ENCODE data around the gene ZNF80. TPM values are rescaled to one million over a fixed set of nuclear protein-coding genes. Genes with fewer than 3 reads are reported as not detected.

ZNF80 gene
- total and polyA plus RNA-seq, 3 experiments from 2014 or later, result 0.67 to 2.3 (median 1.8) TPM

- Histone ChIP-seq H3K27ac (ENCODE audit: low read depth, low read length) (peak overlapping the region; percentile 38), H3K4me3 (ENCODE audit: low read length) (peak overlapping the region; percentile 26), H3K36me3 (ENCODE audit: insufficient read depth, low read length) (no peaks in the 10 kb centered on the region), H3K9me3 (ENCODE audit: low read length) (peaks cover 11% of the 10 kb centered on the region), H3K27me3 (ENCODE audit: insufficient read depth, low read length, poor library complexity, severe bottlenecking) (no peaks in the 10 kb centered on the region), H3K4me1 (ENCODE audit: insufficient read depth, low read length) (peaks cover 97% of the 10 kb centered on the region)
- Mint-ChIP-seq H3K4me1 (peaks cover 0 to 74% (median 0%) of the 10 kb centered on the region in 3 donors), H3K4me3 (peak overlapping the region; percentile 29 to 89 (median 62)), H3K9me3 (peaks cover 6 to 22% (median 19%) of the 10 kb centered on the region in 5 donors), H3K36me3 (peaks cover 5 to 27% (median 22%) of the 10 kb centered on the region in 3 donors), H3K27me3 (no peaks in the 10 kb centered on the region), H3K27ac (peak overlapping the region; percentile 86 to 99 (median 96))
- ChIA-PET CTCF (interaction anchor here (1.2 to 5.3 kb wide), 8 partner anchors 7 to 118 kb away, joined by 3 to 57 read pairs (median 8); no protein-coding TSS in a partner anchor), POLR2A (interaction anchor here (0.9 to 5.0 kb wide), 8 partner anchors 7 to 110 kb away, joined by 3 to 117 read pairs (median 4); partner anchors contain the start of gene TIGIT)
- DNase-seq, result peak in 4 of 5 donors; percentile 37 to 80 (median 54)
Measured at GRCh38 chr3:114221165-114221880, 16.1 kb downstream of the ZNF80 start.

DNA sequence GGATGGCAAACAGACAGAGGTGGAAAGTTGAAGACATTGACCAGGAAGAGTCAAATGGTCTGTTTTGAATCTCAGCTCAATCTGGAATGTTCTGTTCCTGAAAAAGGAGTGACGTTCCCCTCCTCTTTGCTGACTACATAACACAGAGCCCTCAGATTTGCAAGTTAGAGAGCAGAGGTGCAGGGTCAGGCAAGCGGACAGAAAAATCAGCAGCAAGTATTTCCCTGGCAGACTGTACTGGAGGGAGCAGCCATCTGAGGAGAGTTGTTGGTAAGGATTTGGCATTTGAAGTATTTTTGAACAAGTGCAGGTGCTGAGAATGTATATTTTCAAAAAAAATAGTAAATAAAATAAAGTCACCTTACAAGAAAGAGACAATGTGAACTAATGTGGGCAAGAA lies 17.6 kb downstream of the ZNF80 start:
- no peak overlapping the region for H3K27ac ChIP-seq (ENCODE audit: low read depth, low read length)

GRCh38 chr3:114218578-114219185 lies 18.7 kb downstream of the ZNF80 start:
- Histone ChIP-seq H3K27me3 (ENCODE audit: insufficient read depth, low read length, poor library complexity, severe bottlenecking) (no peaks in the 10 kb centered on the region), H3K27ac (ENCODE audit: low read depth, low read length) (no peak overlapping the region), H3K9me3 (ENCODE audit: low read length) (no peaks in the 10 kb centered on the region), H3K4me1 (ENCODE audit: insufficient read depth, low read length) (peaks cover 97% of the 10 kb centered on the region), H3K4me3 (ENCODE audit: low read length) (no peak overlapping the region), H3K36me3 (ENCODE audit: insufficient read depth, low read length) (no peaks in the 10 kb centered on the region)
- H3K27ac Mint-ChIP-seq, result peak overlapping the region in 6 of 8 donors; percentile 64 to 96 (median 72)
- H3K9me3 Mint-ChIP-seq, result peaks cover 0 to 4% (median 0%) of the 10 kb centered on the region in 5 donors
- POLR2A ChIA-PET, result interaction anchor here (1.5 kb wide), 1 partner anchor 72 kb away, joined by 3 read pairs; no protein-coding TSS in a partner anchor
- H3K27me3 Mint-ChIP-seq, result no peaks in the 10 kb centered on the region
- DNase-seq, result no peak
- peak overlapping the region in 5 of 7 donors; percentile 7 to 89 (median 21) for H3K4me3 Mint-ChIP-seq
- H3K36me3 Mint-ChIP-seq, result peaks cover 2 to 7% (median 3%) of the 10 kb centered on the region in 3 donors
- peaks cover 0 to 51% (median 0%) of the 10 kb centered on the region in 3 donors for H3K4me1 Mint-ChIP-seq
- CTCF ChIA-PET, result interaction anchor here (0.8 to 4.0 kb wide), 8 partner anchors 10 to 162 kb away, joined by 3 to 25 read pairs (median 6); no protein-coding TSS in a partner anchor

More for the DNA sequence above, 17.6 kb downstream of the ZNF80 start:
- H3K4me1 ChIP-seq (ENCODE audit: insufficient read depth, low read length), result peaks cover 97% of the 10 kb centered on the region
- H3K9me3 ChIP-seq (ENCODE audit: low read length), result peaks cover 3% of the 10 kb centered on the region
- peaks cover 0 to 11% (median 6%) of the 10 kb centered on the region in 5 donors for H3K9me3 Mint-ChIP-seq
- DNase-seq, result no peak
- H3K4me3 Mint-ChIP-seq, result peak overlapping the region in 6 of 7 donors; percentile 26 to 89 (median 48)
- ChIA-PET POLR2A (interaction anchor here (1.5 kb wide), 1 partner anchor 71 kb away, joined by 3 read pairs; no protein-coding TSS in a partner anchor), CTCF (interaction anchor here (0.8 to 4.0 kb wide), 2 partner anchors 71 to 79 kb away, joined by 4 to 25 read pairs; no protein-coding TSS in a partner anchor)
- H3K4me1 Mint-ChIP-seq, result peaks cover 0 to 59% (median 0%) of the 10 kb centered on the region in 3 donors
- no peaks in the 10 kb centered on the region for H3K27me3 ChIP-seq (ENCODE audit: insufficient read depth, low read length, poor library complexity, severe bottlenecking)
- peaks cover 5 to 11% (median 9%) of the 10 kb centered on the region in 3 donors for H3K36me3 Mint-ChIP-seq
- H3K27ac Mint-ChIP-seq, result peak overlapping the region; percentile 81 to 99 (median 91)
- H3K4me3 ChIP-seq (ENCODE audit: low read length), result no peak overlapping the region
- H3K36me3 ChIP-seq (ENCODE audit: insufficient read depth, low read length), result no peaks in the 10 kb centered on the region
- no peaks in the 10 kb centered on the region for H3K27me3 Mint-ChIP-seq

GRCh38 chr3:114218006-114218405 lies 19.4 kb downstream of the ZNF80 start:
- Mint-ChIP-seq H3K4me3 (peak overlapping the region in 4 of 7 donors; percentile 2 to 68 (median 46)), H3K36me3 (peaks cover 0 to 7% (median 2%) of the 10 kb centered on the region in 3 donors), H3K9me3 (no peaks in the 10 kb centered on the region), H3K4me1 (peaks cover 0 to 44% (median 0%) of the 10 kb centered on the region in 3 donors), H3K27ac (peak overlapping the region in 2 of 8 donors; percentile 95 to 96), H3K27me3 (no peaks in the 10 kb centered on the region)
- CTCF ChIA-PET, result interaction anchor here (0.9 to 4.0 kb wide), 7 partner anchors 11 to 163 kb away, joined by 3 to 25 read pairs (median 7); no protein-coding TSS in a partner anchor
- Histone ChIP-seq H3K36me3 (ENCODE audit: insufficient read depth, low read length) (no peaks in the 10 kb centered on the region), H3K4me1 (ENCODE audit: insufficient read depth, low read length) (peaks cover 96% of the 10 kb centered on the region), H3K27ac (ENCODE audit: low read depth, low read length) (no peak overlapping the region), H3K27me3 (ENCODE audit: insufficient read depth, low read length, poor library complexity, severe bottlenecking) (no peaks in the 10 kb centered on the region), H3K4me3 (ENCODE audit: low read length) (no peak overlapping the region), H3K9me3 (ENCODE audit: low read length) (no peaks in the 10 kb centered on the region)
- POLR2A ChIA-PET, result interaction anchor here (0.6 to 1.8 kb wide), 3 partner anchors 50 to 73 kb away, joined by 3 to 7 read pairs (median 6); no protein-coding TSS in a partner anchor
- DNase-seq, result no peak

DNA sequence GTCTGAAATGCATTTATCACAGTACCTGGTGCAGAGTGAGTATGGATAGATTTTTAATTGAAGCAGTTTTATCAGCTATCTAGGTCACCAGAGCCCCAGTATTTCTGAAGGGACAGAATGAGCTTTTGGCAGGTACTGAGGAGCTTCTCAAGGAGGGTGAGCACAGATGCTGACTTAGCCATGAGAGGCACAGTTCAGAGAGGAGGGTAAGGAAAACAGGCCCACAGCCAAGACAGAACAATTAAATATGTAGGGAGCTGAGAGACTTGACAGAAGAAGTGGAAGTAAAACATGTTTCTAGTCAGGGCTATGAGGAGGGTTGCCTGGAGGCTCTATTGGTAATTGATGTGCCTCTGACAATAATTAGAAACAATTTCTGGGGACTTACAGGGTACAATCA lies 20.1 kb downstream of the ZNF80 start:
- H3K4me1 ChIP-seq (ENCODE audit: insufficient read depth, low read length), result peaks cover 96% of the 10 kb centered on the region
- Mint-ChIP-seq H3K36me3 (peaks cover 0 to 7% (median 2%) of the 10 kb centered on the region in 3 donors), H3K4me3 (peak overlapping the region in 4 of 7 donors; percentile 8 to 68 (median 43)), H3K9me3 (no peaks in the 10 kb centered on the region), H3K27me3 (no peaks in the 10 kb centered on the region), H3K4me1 (peaks cover 0 to 37% (median 0%) of the 10 kb centered on the region in 3 donors), H3K27ac (no peak overlapping the region)
- H3K27ac ChIP-seq (ENCODE audit: low read depth, low read length), result no peak overlapping the region
- ChIA-PET POLR2A (interaction anchor here (0.6 to 1.8 kb wide), 2 partner anchors 50 to 74 kb away, joined by 6 to 7 read pairs; no protein-coding TSS in a partner anchor), CTCF (interaction anchor here (1.0 to 4.0 kb wide), 7 partner anchors 15 to 164 kb away, joined by 3 to 25 read pairs (median 7); no protein-coding TSS in a partner anchor)
- no peak for DNase-seq
- H3K4me3 ChIP-seq (ENCODE audit: low read length), result no peak overlapping the region
- H3K27me3 ChIP-seq (ENCODE audit: insufficient read depth, low read length, poor library complexity, severe bottlenecking), result no peaks in the 10 kb centered on the region
- no peaks in the 10 kb centered on the region for H3K9me3 ChIP-seq (ENCODE audit: low read length)
- H3K36me3 ChIP-seq (ENCODE audit: insufficient read depth, low read length), result no peaks in the 10 kb centered on the region

DNA sequence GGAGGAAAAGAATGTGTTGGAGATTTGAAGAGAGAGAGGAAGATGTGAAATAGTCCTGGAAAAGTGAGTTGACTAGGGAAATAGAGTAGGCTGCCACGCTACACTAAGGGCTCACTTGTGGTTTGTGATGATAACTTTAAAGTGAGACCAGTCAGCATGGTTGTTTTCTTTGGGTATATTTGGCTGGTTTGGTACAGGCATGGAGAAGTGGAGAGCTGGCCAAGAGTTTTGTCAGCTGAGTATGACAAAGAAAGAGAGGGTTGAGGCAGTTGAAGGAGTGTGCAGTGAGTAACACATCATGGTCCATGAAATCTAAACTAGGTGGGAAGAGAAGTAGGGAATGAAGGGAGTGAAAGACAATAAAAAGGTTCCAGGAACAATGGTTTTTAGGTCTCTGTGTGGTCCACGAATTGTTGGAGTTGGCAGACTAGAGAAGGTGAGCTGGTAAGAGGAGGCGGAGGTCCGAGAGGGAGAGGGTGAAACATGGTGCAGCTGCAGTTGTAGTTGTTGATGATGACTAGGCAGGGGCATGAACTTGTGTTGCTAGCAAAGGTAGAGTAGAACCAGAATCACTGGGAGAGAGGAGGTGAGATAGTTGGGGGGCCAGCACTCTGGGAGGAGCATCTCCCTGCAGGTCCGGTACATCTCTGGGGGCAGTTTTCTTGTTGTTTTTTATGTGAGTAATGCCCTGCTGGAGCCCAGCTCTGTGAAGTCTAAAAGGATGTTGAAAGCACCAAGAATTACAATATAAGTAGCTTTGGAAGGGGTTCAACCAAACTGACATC lies 21.0 kb downstream of the ZNF80 start:
- peaks cover 90% of the 10 kb centered on the region for H3K4me1 ChIP-seq (ENCODE audit: insufficient read depth, low read length)
- H3K9me3 ChIP-seq (ENCODE audit: low read length), result no peaks in the 10 kb centered on the region
- peak overlapping the region; percentile 26 for H3K27ac ChIP-seq (ENCODE audit: low read depth, low read length)
- Mint-ChIP-seq H3K9me3 (no peaks in the 10 kb centered on the region), H3K36me3 (peaks cover 0 to 7% (median 2%) of the 10 kb centered on the region in 3 donors), H3K27me3 (no peaks in the 10 kb centered on the region), H3K27ac (no peak overlapping the region), H3K4me3 (peak overlapping the region in 1 of 7 donors; percentile 68), H3K4me1 (peaks cover 0 to 28% (median 0%) of the 10 kb centered on the region in 3 donors)
- no peaks in the 10 kb centered on the region for H3K36me3 ChIP-seq (ENCODE audit: insufficient read depth, low read length)
- peak overlapping the region; percentile 13 for H3K4me3 ChIP-seq (ENCODE audit: low read length)
- no peak for DNase-seq
- ChIA-PET CTCF (interaction anchor here (1.0 to 4.4 kb wide), 5 partner anchors 16 to 123 kb away, joined by 3 to 49 read pairs (median 12); no protein-coding TSS in a partner anchor), POLR2A (interaction anchor here (1.8 to 3.4 kb wide), 3 partner anchors 18 to 78 kb away, joined by 7 to 119 read pairs (median 62); partner anchors contain the start of genes TIGIT and ZNF80)
- H3K27me3 ChIP-seq (ENCODE audit: insufficient read depth, low read length, poor library complexity, severe bottlenecking), result no peaks in the 10 kb centered on the region

Data from CD8-positive, alpha-beta memory T cell (primary cell).